IMR-90 (cell line): Measurements from ENCODE around the gene SH3RF3. TPM values are rescaled to one million over a fixed set of nuclear protein-coding genes. Genes with fewer than 3 reads are reported as not detected.

ENCODE experiments used
- ATAC-seq: fragments of 200-7000 bp; cut with Tn5 transposase; 2 replicates; pipeline ENCODE4 v1.9.1; 2020; ENCODE audit warnings: low read depth, mild to moderate bottlenecking, moderate library complexity
- BruUV-seq: library from RNA; stranded (reverse); fragments of 400-500 nt; replicated peaks from 2 replicates; lab custom pipeline; 2021; lab: Mats Ljungman, UMichigan
- CTCF ChIA-PET: fragments of 300-600 bp; formaldehyde crosslinking; extraction: SDS; loops from one replicate; lab custom pipeline; 2021; ENCODE audit warnings: antibody characterized with exemption; lab: Yijun Ruan, JAX
- POLR2A ChIA-PET: fragments of 300-600 bp; sonication (Branson Sonifier 250); formaldehyde crosslinking; loops from one replicate; lab custom pipeline; 2022; ENCODE audit warnings: antibody characterized with exemption; ENCODE audit not compliant: unreplicated experiment; lab: Charles Lee
- DNase-seq: peaks from one replicate; pipeline ENCODE4 v3.0.0; 2013
- H2AFZ ChIP-seq: replicated peaks from 2 replicates; pipeline ENCODE3; 2013; ENCODE audit warnings: low read length, mild to moderate bottlenecking; ENCODE audit not compliant: poor library complexity
- H2AK5ac ChIP-seq: 2 replicates; pipeline ENCODE4 v1.6.1; 2013; ENCODE audit warnings: low read depth, low read length, inconsistent platforms
- H2AK9ac ChIP-seq: replicated peaks from 2 replicates; pipeline ENCODE3; 2013; ENCODE audit warnings: mild to moderate bottlenecking, low read depth, low read length, moderate library complexity; ENCODE audit not compliant: poor library complexity
- H2BK120ac ChIP-seq: 2 replicates; pipeline ENCODE4 v1.6.1; 2013; ENCODE audit warnings: low read depth, low read length, inconsistent platforms
- H2BK15ac ChIP-seq: 3 replicates; pipeline ENCODE4 v1.6.1; 2013; ENCODE audit warnings: low read depth, low read length, inconsistent platforms
- H2BK20ac ChIP-seq: 2 replicates; pipeline ENCODE4 v1.6.1; 2013; ENCODE audit warnings: low read depth, mild to moderate bottlenecking, inconsistent platforms, low read length, moderate library complexity
- H2BK5ac ChIP-seq: 2 replicates; pipeline ENCODE4 v1.6.1; 2013; ENCODE audit warnings: mild to moderate bottlenecking, low read depth, low read length, inconsistent platforms; ENCODE audit not compliant: poor library complexity, severe bottlenecking
- H3K14ac ChIP-seq: replicated peaks from 2 replicates; pipeline ENCODE4 v1.6.1; 2013; ENCODE audit warnings: low read depth, low read length, inconsistent platforms
- H3K18ac ChIP-seq: 2 replicates; pipeline ENCODE4 v1.6.1; 2013; ENCODE audit warnings: low read depth, low read length, control low read depth
- H3K23ac ChIP-seq: 2 replicates; pipeline ENCODE4 v1.6.1; 2013; ENCODE audit warnings: low read depth, low read length, inconsistent platforms
- H3K27ac ChIP-seq: 2 replicates; pipeline ENCODE4 v1.5.1; 2013; ENCODE audit warnings: mild to moderate bottlenecking, control low read depth, low read length; ENCODE audit not compliant: insufficient read depth
- H3K27me3 ChIP-seq: 2 replicates; pipeline ENCODE4 v1.6.1; 2013; ENCODE audit warnings: low read length; ENCODE audit not compliant: control insufficient read depth, insufficient read depth
- H3K36me3 ChIP-seq: 2 replicates; pipeline ENCODE4 v1.6.1; 2013; ENCODE audit warnings: low read length, mixed read lengths; ENCODE audit not compliant: control insufficient read depth, insufficient read depth
- H3K4ac ChIP-seq: 2 replicates; pipeline ENCODE4 v1.6.1; 2013; ENCODE audit warnings: low read depth, low read length, inconsistent platforms
- H3K4me1 ChIP-seq: 2 replicates; pipeline ENCODE4 v1.6.1; 2013; ENCODE audit warnings: low read length, mixed read lengths; ENCODE audit not compliant: control insufficient read depth, insufficient read depth
- H3K4me2 ChIP-seq: 2 replicates; pipeline ENCODE4 v1.6.1; 2013; ENCODE audit warnings: low read depth, mild to moderate bottlenecking, control low read depth, low read length, moderate library complexity
- H3K4me3 ChIP-seq: 2 replicates; pipeline ENCODE4 v1.5.1; 2013; ENCODE audit warnings: low read depth, mild to moderate bottlenecking, control low read depth, low read length, moderate library complexity; ENCODE audit not compliant: insufficient read depth
- H3K56ac ChIP-seq: 2 replicates; pipeline ENCODE4 v1.6.1; 2013; ENCODE audit warnings: low read length, inconsistent platforms; ENCODE audit not compliant: insufficient read depth; ENCODE audit errors: extremely low read depth
- H3K79me1 ChIP-seq, 2 experiments: 2 replicates each; pipeline ENCODE4 v1.6.1; 2013; ENCODE audit warnings: low read length in 2 of 2, inconsistent platforms in 1 of 2, low read depth in 1 of 2
- H3K9ac ChIP-seq: 2 replicates; pipeline ENCODE4 v1.6.1; 2013; ENCODE audit warnings: low read depth, low read length, control low read depth
- H3K9me1 ChIP-seq: 2 replicates; pipeline ENCODE4 v1.6.1; 2013; ENCODE audit warnings: low read length, inconsistent platforms; ENCODE audit not compliant: insufficient read depth
- H3K9me3 ChIP-seq: 2 replicates; pipeline ENCODE4 v1.6.1; 2013; ENCODE audit warnings: low read length; ENCODE audit not compliant: control insufficient read depth, insufficient read depth
- H4K20me1 ChIP-seq: 2 replicates; pipeline ENCODE4 v1.6.1; 2013; ENCODE audit warnings: low read length, inconsistent platforms; ENCODE audit not compliant: insufficient read depth
- H4K5ac ChIP-seq: 2 replicates; pipeline ENCODE4 v1.6.1; 2013; ENCODE audit warnings: mild to moderate bottlenecking, low read depth, low read length, control low read depth
- H4K8ac ChIP-seq, 2 experiments: 2 replicates each; pipeline ENCODE4 v1.6.1; 2013; ENCODE audit warnings: low read depth in 2 of 2, low read length in 2 of 2, control low read depth in 1 of 2, inconsistent platforms in 1 of 2
- H4K91ac ChIP-seq: 2 replicates; pipeline ENCODE4 v1.6.1; 2013; ENCODE audit warnings: low read depth, low read length, inconsistent platforms; ENCODE audit not compliant: insufficient read depth
- BHLHE40 ChIP-seq: fragments of 150-350 bp; IDR thresholded peaks from 2 replicates; pipeline ENCODE4 v1.6.1; 2016; ENCODE audit warnings: mild to moderate bottlenecking, low read depth, low read length
- CEBPB ChIP-seq: IDR thresholded peaks from 2 replicates; pipeline ENCODE4 v1.6.1; 2012; ENCODE audit warnings: low read depth, low read length, improper control_type of control experiment
- CHD1 ChIP-seq: IDR thresholded peaks from 2 replicates; pipeline ENCODE4 v1.6.1; 2012; ENCODE audit warnings: low read depth, low read length, improper control_type of control experiment
- CTCF ChIP-seq: conservative IDR thresholded peaks from 2 replicates; pipeline ENCODE4 v1.5.1; 2012; ENCODE audit warnings: mild to moderate bottlenecking, low read depth, low read length, improper control_type of control experiment
- ELK1 ChIP-seq: fragments of 150-350 bp; IDR thresholded peaks from 2 replicates; pipeline ENCODE4 v1.6.1; 2016; ENCODE audit warnings: low read depth, mild to moderate bottlenecking, low read length, moderate library complexity, borderline replicate concordance
- FOS ChIP-seq: fragments of 150-350 bp; IDR thresholded peaks from 2 replicates; pipeline ENCODE4 v1.6.1; 2016; ENCODE audit warnings: low read depth, low read length
- MAFK ChIP-seq: IDR thresholded peaks from 2 replicates; pipeline ENCODE4 v1.6.1; 2012; ENCODE audit warnings: low read depth, low read length, improper control_type of control experiment
- MAZ ChIP-seq: IDR thresholded peaks from 2 replicates; pipeline ENCODE4 v1.6.1; 2012; ENCODE audit warnings: low read depth, mild to moderate bottlenecking, low read length, improper control_type of control experiment, moderate library complexity, borderline replicate concordance
- MXI1 ChIP-seq: IDR thresholded peaks from 2 replicates; pipeline ENCODE4 v1.6.1; 2012; ENCODE audit warnings: low read depth, mild to moderate bottlenecking, low read length, moderate library complexity, borderline replicate concordance
- NFE2L2 ChIP-seq: fragments of 150-350 bp; IDR thresholded peaks from 2 replicates; pipeline ENCODE4 v1.6.1; 2016; ENCODE audit warnings: low read depth, mild to moderate bottlenecking, low read length
- POLR2A ChIP-seq: IDR thresholded peaks from 2 replicates; pipeline ENCODE4 v1.6.1; 2012; ENCODE audit warnings: mild to moderate bottlenecking, low read depth, low read length
- RAD21 ChIP-seq: IDR thresholded peaks from 2 replicates; pipeline ENCODE4 v1.6.1; 2012; ENCODE audit warnings: low read length, improper control_type of control experiment
- RCOR1 ChIP-seq: IDR thresholded peaks from 2 replicates; pipeline ENCODE4 v1.6.1; 2012; ENCODE audit warnings: mild to moderate bottlenecking, low read length, improper control_type of control experiment; ENCODE audit not compliant: insufficient replicate concordance
- RFX5 ChIP-seq: IDR thresholded peaks from 2 replicates; pipeline ENCODE4 v1.8.0; 2012; ENCODE audit warnings: low read depth, mild to moderate bottlenecking, low read length, moderate library complexity
- SMC3 ChIP-seq: fragments of 150-350 bp; IDR thresholded peaks from 2 replicates; pipeline ENCODE4 v1.6.1; 2016; ENCODE audit warnings: low read depth, mild to moderate bottlenecking, antibody characterized with exemption, low read length, moderate library complexity
- USF2 ChIP-seq: fragments of 150-350 bp; IDR thresholded peaks from 2 replicates; pipeline ENCODE4 v1.6.1; 2017; ENCODE audit warnings: mild to moderate bottlenecking, antibody characterized with exemption, low read length, low read depth
- WGBS, 2 experiments: methylation state at CpG; one replicate each; pipeline versions ENCODE4 v1.1.5 to v1.1.7; 2013; ENCODE audit warnings: missing lambda C conversion rate in 2 of 2; ENCODE audit not compliant: insufficient read length in 1 of 2; ENCODE audit errors: extremely low coverage in 2 of 2; 5-methylcytosine and 5-hydroxymethylcytosine counted together
- dilution Hi-C: fragments of 300-500 bp; cut with HindIII; formaldehyde crosslinking; loops from one replicate; pipeline ENCODE4 v1.14.3; 2018; ENCODE audit warnings: low sequenced_read_pairs; ENCODE audit not compliant: unreplicated experiment
- in situ Hi-C: fragments of 300-500 bp; cut with MboI; formaldehyde crosslinking; loops from 3 replicates; pipeline ENCODE4 v1.14.3; 2019; ENCODE audit warnings: low sequenced_read_pairs, inconsistent platforms, mixed read lengths
- intact Hi-C: fragments of 100-400 bp; cut with micrococcal nuclease; formaldehyde crosslinking; loops from 2 replicates; pipeline ENCODE4 v1.10.0; 2022
- polyA plus RNA-seq, 3 experiments: library from polyadenylated mRNA; depleted of rRNA; stranded (reverse); fragments of >200 nt; gene quantifications; 2 replicates each; pipeline ENCODE4 v1.2.3, GENCODE V29; 2012; ENCODE audit warnings: low replicate concordance in 1 of 3
- total RNA-seq: library from RNA; depleted of rRNA; stranded (reverse); fragments of >200 nt; gene quantifications from 2 replicates; pipeline ENCODE4 v1.2.3, GENCODE V29; 2012

The SH3RF3 gene
- total and polyA plus RNA-seq, 2 of the 4 experiments (the other 2 are of a cell fraction) = 3.4 to 5.3 TPM

- dilution Hi-C loops = no loop called here
These were observed 1.7 kb downstream of the SH3RF3 start for GRCh38 chr2:109130723-109130995.

More at GRCh38 chr2:109130723-109130995, 1.7 kb downstream of the SH3RF3 start:
- H2BK20ac ChIP-seq = peak overlapping the region; percentile 86; the same call in 1 of the 2 replicates
- H3K27me3 ChIP-seq = no peaks in the 10 kb centered on the region
- WGBS, 2 experiments = no CpG with 5 or more reads among the region's 5 CpGs
- H3K27ac ChIP-seq = peak overlapping the region; percentile 87
- peak overlapping the region; percentile 82 for H3K56ac ChIP-seq
- H3K9me3 ChIP-seq = no peaks in the 10 kb centered on the region
- peaks cover 26% of the 10 kb centered on the region for H3K9me1 ChIP-seq
- peak overlapping the region; percentile 41 to 78; a peak in 2 of 4 replicates for H4K8ac ChIP-seq
- TF ChIP-seq MXI1 (no peak), BHLHE40 (no peak), MAFK (no peak), NFE2L2 (no peak), MAZ (no peak), CHD1 (no peak), RAD21 (no peak), CTCF (no peak), FOS (no peak), USF2 (no peak), SMC3 (no peak), ELK1 (no peak), RFX5 (no peak), CEBPB (no peak), RCOR1 (no peak), POLR2A (no peak)
- no peak overlapping the region for H2AFZ ChIP-seq
- H2BK120ac ChIP-seq = peak overlapping the region; percentile 78
- no TSS peak for BruUV-seq
- peak overlapping the region; percentile 80 for H3K18ac ChIP-seq
- intact Hi-C loops = no loop called here
- H3K4me3 ChIP-seq = peak overlapping the region; percentile 58
- peak overlapping the region; percentile 10; the same call in 1 of the 2 replicates for H4K5ac ChIP-seq
- peak overlapping the region; percentile 91; the same call in 1 of the 3 replicates for H2BK15ac ChIP-seq
- peak overlapping the region; percentile 93 for H3K4ac ChIP-seq
- peak overlapping the region; percentile 86 for H2AK9ac ChIP-seq
- no peaks in the 10 kb centered on the region for H3K36me3 ChIP-seq
- in situ Hi-C loops = loop anchor here (10.0 to 25.0 kb wide), 2 partner anchors 84 to 207 kb away; no protein-coding TSS in a partner anchor
- peaks cover 64% of the 10 kb centered on the region for H4K20me1 ChIP-seq
- ATAC-seq (no peak), DNase-seq (no peak)
- H2AK5ac ChIP-seq = no peak overlapping the region; the same call in 1 of the 2 replicates
- peak overlapping the region; percentile 91; the same call in 1 of the 2 replicates for H4K91ac ChIP-seq
- CTCF ChIA-PET = no interaction called here
- peaks cover 17% of the 10 kb centered on the region for H3K4me1 ChIP-seq
- H2BK5ac ChIP-seq = peak overlapping the region; percentile 80
- POLR2A ChIA-PET = interaction anchor here (0.9 kb wide), 1 partner anchor 41 kb away, joined by 3 read pairs; no protein-coding TSS in a partner anchor
- peak overlapping the region; percentile 25; the same call in 1 of the 2 replicates for H3K23ac ChIP-seq
- peaks cover 9 to 70% of the 10 kb centered on the region in 2 experiments; a peak in 3 of 4 replicates for H3K79me1 ChIP-seq
- peak overlapping the region; percentile 92 for H3K9ac ChIP-seq
- peak overlapping the region; percentile 86 for H3K4me2 ChIP-seq
- H3K14ac ChIP-seq = peak overlapping the region; percentile 74; the same call in 1 of the 2 replicates
